Activated T-cell treated with anti-CD3 and anti-CD28 coated beads for 48 hours (primary cell): ENCODE measurements around the gene FMNL1.
A peak's percentile ranks its signal among the peaks of the same experiment; 100 is the strongest.
"Not testable (repeated sequence)": the region's sequence is repeated elsewhere in the genome, so short reads cannot be mapped to it uniquely, and the experiment has no call there.

Experiments
- DNase-seq: peaks from one replicate; pipeline ENCODE4 v3.0.0-alpha.2; 2020; ENCODE audit warnings: low read depth

The FMNL1 gene, protein sequence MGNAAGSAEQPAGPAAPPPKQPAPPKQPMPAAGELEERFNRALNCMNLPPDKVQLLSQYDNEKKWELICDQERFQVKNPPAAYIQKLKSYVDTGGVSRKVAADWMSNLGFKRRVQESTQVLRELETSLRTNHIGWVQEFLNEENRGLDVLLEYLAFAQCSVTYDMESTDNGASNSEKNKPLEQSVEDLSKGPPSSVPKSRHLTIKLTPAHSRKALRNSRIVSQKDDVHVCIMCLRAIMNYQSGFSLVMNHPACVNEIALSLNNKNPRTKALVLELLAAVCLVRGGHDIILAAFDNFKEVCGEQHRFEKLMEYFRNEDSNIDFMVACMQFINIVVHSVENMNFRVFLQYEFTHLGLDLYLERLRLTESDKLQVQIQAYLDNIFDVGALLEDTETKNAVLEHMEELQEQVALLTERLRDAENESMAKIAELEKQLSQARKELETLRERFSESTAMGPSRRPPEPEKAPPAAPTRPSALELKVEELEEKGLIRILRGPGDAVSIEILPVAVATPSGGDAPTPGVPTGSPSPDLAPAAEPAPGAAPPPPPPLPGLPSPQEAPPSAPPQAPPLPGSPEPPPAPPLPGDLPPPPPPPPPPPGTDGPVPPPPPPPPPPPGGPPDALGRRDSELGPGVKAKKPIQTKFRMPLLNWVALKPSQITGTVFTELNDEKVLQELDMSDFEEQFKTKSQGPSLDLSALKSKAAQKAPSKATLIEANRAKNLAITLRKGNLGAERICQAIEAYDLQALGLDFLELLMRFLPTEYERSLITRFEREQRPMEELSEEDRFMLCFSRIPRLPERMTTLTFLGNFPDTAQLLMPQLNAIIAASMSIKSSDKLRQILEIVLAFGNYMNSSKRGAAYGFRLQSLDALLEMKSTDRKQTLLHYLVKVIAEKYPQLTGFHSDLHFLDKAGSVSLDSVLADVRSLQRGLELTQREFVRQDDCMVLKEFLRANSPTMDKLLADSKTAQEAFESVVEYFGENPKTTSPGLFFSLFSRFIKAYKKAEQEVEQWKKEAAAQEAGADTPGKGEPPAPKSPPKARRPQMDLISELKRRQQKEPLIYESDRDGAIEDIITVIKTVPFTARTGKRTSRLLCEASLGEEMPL

GRCh38 chr17:45221081-45222013 is at the start of gene FMNL1:
Gene FMNL1 (plus strand): TSS chr17:45221885. CDS start chr17:45222125, 240 bp downstream.
- peak; percentile 52 for DNase-seq

- no peak for DNase-seq
These were observed 49.5 kb upstream of the FMNL1 start for GRCh38 chr17:45172232-45172540.

DNA sequence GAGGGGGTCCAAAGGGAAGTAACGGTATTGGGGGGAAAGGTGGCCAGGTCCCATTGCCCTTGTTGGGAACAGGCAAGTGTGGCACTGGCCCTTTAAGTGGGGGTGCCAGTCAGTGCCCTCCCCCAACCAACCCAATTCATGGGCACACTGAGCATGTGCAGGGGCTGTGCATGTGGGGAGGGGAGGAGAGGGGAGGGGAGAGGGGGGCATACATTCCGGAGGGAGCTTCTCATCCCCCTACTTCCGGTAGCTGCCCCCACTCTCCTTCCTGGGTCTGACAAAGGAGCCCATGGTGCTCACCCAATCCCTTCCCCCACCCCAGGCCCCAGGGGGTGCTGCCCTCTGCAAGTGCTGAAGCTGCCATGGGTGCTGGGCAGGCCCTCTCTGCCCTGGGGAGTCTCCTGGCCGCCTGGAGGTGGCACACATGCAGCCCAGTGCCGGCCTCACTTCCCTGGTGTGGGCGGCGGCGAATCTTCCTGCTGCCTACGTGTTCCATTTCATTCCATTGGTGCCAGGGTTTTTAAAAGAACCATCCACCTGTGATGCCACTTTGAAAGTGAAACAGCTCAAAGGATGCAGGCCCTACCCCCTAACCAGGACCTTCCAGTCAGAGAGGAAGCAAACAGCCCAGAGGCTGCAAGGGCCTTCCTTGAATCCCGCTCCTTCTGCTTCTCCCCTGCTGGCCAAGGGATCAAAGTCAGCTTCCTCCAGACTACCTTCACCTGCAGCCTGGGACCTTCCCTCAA is 49.0 kb upstream of the FMNL1 start:
- peak; percentile 48 for DNase-seq

GRCh38 chr17:45175759-45176115 is 45.9 kb upstream of the FMNL1 start:
- DNase-seq = no peak

DNA sequence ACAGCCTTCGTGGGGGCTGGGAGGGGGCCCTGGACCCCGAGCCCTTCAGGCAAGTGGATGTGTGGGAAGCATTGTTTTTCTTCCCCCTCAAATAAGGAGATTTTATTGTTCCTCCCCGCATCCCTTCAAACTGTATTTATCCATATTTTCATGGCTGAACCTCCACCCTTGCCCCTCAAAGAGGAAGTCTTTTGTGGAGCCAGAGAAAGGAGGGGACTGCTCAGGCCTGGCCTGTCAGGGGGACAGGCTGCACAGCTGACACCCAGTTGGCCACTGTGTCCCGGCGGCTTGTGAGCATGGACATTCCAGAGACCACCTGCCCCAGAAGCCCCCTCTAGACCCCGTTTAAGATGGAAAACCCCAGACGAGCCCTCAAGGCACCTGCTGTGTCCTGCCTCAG is 44.1 kb upstream of the FMNL1 start:
- no peak for DNase-seq

- DNase-seq = no peak
These were observed 37.5 kb upstream of the FMNL1 start for GRCh38 chr17:45184144-45184543.

DNA sequence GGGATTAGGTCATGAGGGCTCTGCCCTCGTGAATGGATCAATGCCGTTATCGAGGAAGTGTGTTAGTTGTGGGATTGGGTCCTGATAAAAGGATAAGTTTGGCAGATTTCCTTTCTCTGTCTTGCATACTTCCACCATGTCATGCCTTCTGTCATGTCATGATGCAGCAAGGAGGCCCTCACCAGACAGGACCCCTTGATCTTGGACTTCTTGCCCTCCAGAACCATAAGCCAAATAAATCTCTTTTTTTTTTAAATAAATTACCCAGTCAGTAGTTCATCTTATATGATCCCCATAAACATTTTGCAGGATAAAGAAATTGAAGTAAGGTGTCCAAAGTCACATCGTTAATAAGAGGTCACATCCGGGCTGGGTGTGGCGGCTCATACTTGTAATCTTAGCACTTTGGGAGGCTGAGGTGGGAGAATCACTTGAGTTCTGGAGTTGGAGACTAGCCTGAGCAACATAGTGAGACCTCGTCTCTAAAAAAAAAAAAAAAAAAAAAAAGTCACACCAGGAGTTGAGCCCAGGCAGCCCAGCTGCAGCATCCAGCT is 34.8 kb upstream of the FMNL1 start:
- DNase-seq = no peak

DNA sequence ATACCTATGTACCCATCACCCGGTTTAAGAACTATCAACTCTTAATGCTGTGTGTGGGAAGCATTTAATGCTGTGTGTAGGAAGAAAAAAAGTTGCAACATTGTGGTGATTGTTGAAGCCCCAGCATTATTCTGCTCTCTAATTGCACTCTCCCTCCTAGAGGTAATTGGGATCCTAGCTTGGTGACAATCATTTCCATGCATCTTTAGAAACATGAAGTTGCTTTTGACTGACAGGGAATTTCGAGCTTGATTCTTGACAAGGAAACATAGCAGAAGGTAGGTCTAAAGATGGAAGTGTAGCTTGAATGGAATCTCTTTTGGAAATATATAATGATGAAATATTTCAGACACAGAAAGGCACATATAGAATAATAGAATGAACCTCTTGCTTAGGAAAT is 32.7 kb upstream of the FMNL1 start:
- DNase-seq = no peak

DNA sequence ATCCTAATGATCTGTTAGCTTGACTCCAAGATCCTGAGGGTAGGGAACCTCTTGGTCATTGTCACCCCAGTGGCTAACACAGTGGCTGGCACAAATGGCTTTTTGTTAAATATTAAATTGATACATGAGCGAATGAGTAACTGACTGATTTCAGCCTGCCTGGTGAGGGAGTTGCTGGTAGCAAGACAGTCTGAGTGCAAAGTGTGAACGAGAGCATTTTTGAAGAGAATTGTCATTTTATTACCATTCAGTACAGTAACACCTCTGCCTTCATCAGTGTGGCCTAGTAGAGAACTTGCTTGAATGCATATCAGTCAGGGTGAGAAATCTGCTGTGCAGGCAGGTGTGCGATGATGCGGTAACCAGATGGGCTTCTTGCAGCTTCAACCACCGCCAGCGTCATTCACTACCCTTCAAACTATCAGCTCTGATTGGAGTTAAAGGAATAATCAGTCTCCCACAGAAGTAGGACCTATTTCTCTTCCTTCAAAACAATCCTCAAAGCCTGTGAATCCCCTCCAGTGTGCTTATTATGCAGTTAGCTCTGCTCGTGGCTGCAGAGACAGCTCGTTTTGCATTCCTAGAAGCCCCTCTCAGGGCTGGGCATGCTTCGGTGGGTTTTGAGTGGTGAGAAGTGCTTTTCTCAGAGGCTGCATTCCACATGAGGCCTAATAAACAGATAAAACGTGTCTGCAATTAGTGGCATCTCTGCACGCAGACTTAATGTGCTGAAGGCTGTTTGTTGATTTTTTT is 31.0 kb upstream of the FMNL1 start:
- no peak for DNase-seq

- DNase-seq = no peak
These were observed 26.3 kb upstream of the FMNL1 start for GRCh38 chr17:45195424-45195823.

- no peak for DNase-seq
These were observed 24.6 kb upstream of the FMNL1 start for GRCh38 chr17:45197108-45197507.

GRCh38 chr17:45197555-45198334 is 23.9 kb upstream of the FMNL1 start:
- DNase-seq = peak; percentile 91

DNA sequence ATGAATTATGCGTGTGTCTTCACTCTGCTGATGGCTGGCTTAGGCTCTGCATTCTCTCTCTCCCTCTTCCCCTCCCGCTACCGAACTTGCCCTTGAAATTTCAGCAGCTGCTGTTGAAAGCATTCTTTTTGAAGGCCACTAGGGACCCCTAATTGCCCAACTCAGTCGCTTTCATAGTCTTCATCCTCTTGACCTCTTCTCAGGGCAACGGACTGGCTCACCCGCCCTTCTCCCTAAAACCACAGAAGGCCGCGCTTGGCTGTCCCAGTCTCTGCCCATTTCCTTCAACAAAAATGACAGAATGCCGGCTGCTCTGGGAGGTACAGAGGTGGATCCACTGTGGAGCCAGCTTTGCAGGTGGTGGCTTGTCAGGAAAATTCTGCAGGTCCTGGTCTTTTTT is 21.0 kb upstream of the FMNL1 start:
- DNase-seq = no peak

DNA sequence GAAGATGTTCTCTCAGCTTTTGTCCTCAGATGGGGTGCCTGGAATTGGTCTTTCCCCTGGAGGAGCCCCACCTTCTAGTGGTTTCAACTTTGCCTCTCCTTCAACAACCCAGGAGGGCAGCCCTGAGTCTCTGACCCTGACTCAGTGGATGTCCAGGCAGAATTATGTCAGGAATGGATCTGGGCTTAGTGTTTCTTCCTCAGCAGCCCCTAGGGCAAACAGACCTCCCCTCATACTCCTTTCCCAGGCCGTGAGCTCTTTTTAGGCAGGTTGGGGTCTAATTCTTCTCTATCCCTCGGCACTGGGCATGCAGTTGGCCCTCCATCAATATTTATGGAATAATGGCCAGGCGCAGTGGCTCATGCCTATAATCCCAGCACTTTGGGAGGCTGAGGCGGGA is 20.2 kb upstream of the FMNL1 start:
- DNase-seq = no peak

- DNase-seq = not testable (repeated sequence)
These were observed 19.8 kb upstream of the FMNL1 start for GRCh38 chr17:45201880-45202279.

DNA sequence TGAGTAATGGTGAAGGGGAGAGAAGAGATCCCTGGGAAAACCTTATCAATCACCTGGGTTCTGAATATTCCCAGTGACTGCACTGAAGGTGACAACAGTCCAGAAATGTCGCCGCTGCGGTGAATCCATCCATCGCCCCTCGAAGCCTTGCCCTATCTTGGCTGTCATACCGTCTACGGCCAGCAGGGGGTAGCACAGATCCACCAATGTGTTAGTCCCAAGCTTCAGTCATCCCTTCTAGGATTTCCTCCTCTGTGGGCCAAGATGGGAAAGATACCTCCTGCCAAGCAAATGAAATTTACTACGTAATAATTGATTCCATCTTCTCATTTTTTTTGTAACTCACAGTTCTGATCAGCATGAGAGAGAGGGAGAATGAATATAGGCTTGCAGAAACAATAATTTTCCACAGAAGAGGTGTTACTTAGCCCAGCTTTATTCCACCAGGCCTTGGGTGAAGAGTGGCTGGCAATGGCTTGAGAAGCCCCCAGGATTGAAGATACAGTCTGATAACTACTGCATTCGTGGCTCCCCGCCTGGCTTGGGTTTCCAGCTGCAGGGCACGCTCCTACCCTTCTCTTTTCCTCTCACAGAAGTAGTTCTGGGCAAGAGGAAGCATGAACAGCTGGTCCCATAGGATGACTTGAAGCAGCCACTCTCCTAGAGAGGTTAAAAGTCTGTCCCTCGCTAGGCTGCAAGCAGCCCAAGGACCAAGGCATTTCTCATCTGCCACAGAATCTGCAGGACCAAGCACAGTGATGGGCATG is 2.6 kb upstream of the FMNL1 start:
- DNase-seq = peak; percentile 78

DNA sequence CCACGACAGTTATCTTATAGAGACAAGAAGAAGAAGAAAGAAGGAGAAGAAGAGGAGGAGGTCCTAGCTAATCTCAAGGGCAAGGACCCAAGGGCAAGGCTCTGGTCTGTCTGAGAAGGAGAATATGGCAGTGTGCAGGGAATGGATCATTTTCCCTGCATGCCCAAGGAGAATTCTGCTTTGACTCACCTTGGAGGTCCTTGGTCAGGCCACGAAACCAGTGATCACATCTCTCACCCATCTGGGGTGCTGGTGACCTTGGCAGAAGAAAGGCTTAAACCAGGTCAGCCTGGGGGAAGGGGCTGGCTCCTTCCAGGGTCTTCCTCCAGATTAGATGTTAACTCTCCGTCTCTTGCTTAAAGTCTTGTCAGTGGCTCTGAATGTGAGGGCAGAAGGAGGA is 1.6 kb upstream of the FMNL1 start:
- DNase-seq = no peak

GRCh38 chr17:45222014-45222288 is 266 bp downstream of the FMNL1 start:
- no peak for DNase-seq
